Stimulated activated effector memory CD8-positive, alpha-beta T cell treated with anti-CD3 and anti-CD28 coated beads, Interleukin-12 subunit alpha, Interleukin-12 subunit beta, amount 100 ng/mL, for 72 hours (primary cell): ENCODE measurements around the gene SEC61A1.

Experiments used
- ATAC-seq: fragments of 150-1000 bp; cut with Tn5 transposase; 2 replicates; pipeline ENCODE4 v1.10.0; 2021
- DNase-seq, 2 donors: peaks; one replicate each; pipeline ENCODE4 v3.0.0; 2021 to 2022; ENCODE audit warnings: low spot score in 2 of 2
- H3K27ac Mint-ChIP-seq: one replicate; pipeline ENCODE4 v1.8.0; 2022; ENCODE audit warnings: mild to moderate bottlenecking, mixed read lengths
- H3K36me3 Mint-ChIP-seq: one replicate; pipeline ENCODE4 v1.8.0; 2022; ENCODE audit warnings: mild to moderate bottlenecking, mixed read lengths
- H3K4me1 Mint-ChIP-seq: one replicate; pipeline ENCODE4 v1.8.0; 2022; ENCODE audit warnings: mixed read lengths
- H3K4me3 Mint-ChIP-seq: one replicate; pipeline ENCODE4 v1.8.0; 2022; ENCODE audit warnings: mild to moderate bottlenecking, mixed read lengths
- H3K9me3 Mint-ChIP-seq: one replicate; pipeline ENCODE4 v1.8.0; 2022; ENCODE audit warnings: mixed read lengths

Gene SEC61A1

DNA sequence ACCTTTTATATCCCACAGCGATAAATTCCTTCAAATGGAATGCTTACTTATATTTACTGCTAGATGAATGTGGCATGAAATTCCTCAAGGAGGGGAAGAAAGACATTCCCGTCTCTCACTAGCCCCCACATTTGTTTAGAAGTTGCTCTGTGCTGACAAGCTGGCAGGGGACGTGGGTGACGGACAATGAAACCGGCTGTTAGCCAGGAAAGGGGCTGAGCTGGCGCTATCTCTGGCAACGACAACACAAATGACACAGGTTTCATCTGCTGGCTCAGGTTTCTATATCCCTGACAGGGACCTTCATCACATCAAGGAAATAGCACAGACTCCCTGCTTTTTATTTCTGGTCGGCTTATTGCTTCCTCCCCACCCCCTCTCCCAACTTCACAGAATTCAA lies 55.6 kb downstream of the SEC61A1 start:
- peaks cover 89% of the 10 kb centered on the region for H3K36me3 Mint-ChIP-seq
- no peak for DNase-seq

DNA sequence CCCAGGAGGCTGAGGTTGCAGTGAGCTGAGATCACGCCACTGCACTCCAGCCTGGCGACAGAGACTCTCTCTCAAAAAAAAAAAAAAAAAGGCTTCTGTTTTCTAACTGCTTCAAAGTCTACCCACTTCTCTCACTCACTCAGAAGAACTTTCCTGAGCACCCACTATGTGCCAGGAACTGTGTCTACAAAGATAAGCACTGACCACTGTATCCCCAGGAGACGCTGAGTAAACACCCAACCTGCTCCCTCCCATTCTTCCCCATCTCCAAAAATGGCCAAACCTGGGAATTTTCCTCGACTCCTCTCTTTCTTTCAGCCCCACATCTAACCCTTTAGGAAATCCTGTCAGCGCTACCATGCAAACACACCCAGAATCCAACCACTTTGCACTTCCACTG lies 58.9 kb downstream of the SEC61A1 start:
- ATAC-seq (no peak), DNase-seq (no peak)
- H3K27ac Mint-ChIP-seq = peak overlapping the region; percentile 98
- H3K4me1 Mint-ChIP-seq = peaks cover 41% of the 10 kb centered on the region
- H3K9me3 Mint-ChIP-seq = no peaks in the 10 kb centered on the region
- H3K4me3 Mint-ChIP-seq = no peak overlapping the region
- peaks cover 81% of the 10 kb centered on the region for H3K36me3 Mint-ChIP-seq

More for the DNA sequence above, 55.6 kb downstream of the SEC61A1 start:
- Mint-ChIP-seq H3K4me3 (no peak overlapping the region), H3K9me3 (no peaks in the 10 kb centered on the region), H3K27ac (no peak overlapping the region), H3K4me1 (peaks cover 18% of the 10 kb centered on the region)
- no peak for ATAC-seq

DNA sequence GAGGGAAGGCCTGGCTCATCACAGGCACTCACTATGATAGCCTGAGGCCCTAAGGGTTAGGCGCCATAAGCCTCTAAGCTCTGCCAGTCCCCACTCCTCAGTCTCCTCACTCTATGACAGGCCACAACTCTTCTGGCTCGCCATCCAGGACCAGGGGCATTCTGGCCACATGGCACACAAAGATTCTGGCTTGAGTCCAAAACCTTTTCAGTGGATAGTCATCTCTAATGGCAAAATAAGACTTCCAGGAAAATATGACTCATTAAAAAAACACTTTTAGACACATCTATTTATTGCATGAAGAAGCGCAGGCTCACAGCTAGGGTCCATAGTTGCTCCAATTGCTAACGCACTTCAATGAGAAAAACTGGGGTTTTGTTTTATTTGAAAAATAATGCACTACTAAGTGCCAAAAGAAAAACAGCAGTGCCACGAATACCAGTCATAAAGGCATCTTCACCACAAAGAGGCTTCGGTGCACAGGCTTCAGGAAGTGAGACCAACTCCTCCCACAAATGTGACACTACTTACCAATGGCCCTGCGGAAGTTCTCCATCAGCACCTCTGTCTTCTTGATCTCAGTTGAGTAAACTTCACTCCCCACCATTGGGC lies 60.2 kb downstream of the SEC61A1 start:
- Mint-ChIP-seq H3K4me3 (peak overlapping the region; percentile 56), H3K4me1 (peaks cover 41% of the 10 kb centered on the region), H3K9me3 (no peaks in the 10 kb centered on the region), H3K36me3 (peaks cover 87% of the 10 kb centered on the region), H3K27ac (peak overlapping the region; percentile 98)
- DNase-seq (peak; percentile 24 to 76), ATAC-seq (peak; percentile 97)

DNA sequence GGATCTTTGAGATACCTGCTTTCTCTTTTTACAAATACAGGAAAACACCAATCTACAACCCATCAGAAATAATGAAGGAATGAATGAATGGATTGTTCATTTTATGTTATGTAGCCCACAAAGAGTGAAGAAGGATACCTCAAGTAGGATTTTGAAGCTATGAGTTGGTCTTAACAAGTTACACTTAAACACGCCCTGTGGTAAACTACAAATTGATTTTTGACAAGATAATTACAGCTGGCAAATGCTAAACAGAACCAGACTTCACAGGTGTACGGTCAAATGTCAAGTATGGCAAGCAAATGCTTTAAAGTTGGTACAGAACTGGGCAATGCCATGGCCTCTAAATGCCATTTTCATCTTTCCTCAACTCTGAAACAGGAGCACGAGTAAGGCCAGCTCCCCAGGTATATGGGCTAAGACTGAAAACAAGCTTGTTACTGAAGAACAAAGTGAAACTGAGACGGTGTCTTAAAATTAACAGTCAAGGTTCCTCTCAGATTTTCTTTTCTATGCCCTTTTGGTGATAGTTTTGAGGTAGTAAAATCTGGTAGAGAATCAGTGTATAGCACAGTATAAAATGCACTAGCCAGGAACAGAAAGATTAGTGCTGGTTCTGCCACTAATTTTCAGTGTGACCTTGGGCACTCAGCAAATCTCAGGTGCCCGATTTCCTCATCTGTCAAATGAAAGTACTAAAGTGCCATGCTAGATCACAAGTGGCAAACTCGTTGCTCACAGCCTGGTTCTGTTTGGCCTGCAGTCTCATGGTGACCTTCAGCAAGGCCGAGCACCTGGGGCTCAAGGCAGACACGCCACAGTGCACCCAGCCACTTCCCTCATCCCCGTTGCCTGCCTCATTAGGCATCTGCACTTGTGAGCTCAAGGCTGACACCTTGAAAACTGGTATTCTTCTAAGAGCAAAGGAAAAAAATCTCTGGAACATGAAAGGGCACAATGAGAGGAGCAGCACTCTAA lies 61.9 kb downstream of the SEC61A1 start:
- Mint-ChIP-seq H3K36me3 (peaks cover 92% of the 10 kb centered on the region), H3K27ac (peak overlapping the region; percentile 98), H3K4me1 (peaks cover 41% of the 10 kb centered on the region), H3K9me3 (no peaks in the 10 kb centered on the region), H3K4me3 (peak overlapping the region; percentile 56)
- ATAC-seq (no peak), DNase-seq (no peak)
